ENCODE measurements around the gene FAM107A.

The FAM107A gene

GRCh38 chr3:58577269-58577821 is at the start of gene FAM107A:
FAM107A (minus strand) TSS chr3:58577391; CDS start chr3:58569860, 7,531 bp downstream.
- peak within 1 kb of the TSS; percentile 62 for H3K27ac ChIP-seq (ENCODE audit: low read length)
- peak within 1 kb of the TSS in 1 of 2 donors; percentile 58 for H3K9ac ChIP-seq (ENCODE audit: low read length in 2 of 2)
- H3K4me3 ChIP-seq (ENCODE audit: low read length in 2 of 2) = peak within 1 kb of the TSS in 1 of 2 donors; percentile 52

GRCh38 chr3:58625196-58625824 is 48.1 kb upstream of the FAM107A start:
- no peaks in the 10 kb centered on the region for H3K36me3 ChIP-seq (ENCODE audit: control insufficient read depth in 2 of 2, insufficient read depth in 2 of 2, low read length in 2 of 2)

More at GRCh38 chr3:58577269-58577821, at the start of gene FAM107A:
- Histone ChIP-seq H3K4me1 (ENCODE audit: control insufficient read depth, insufficient read depth, low read length) (peaks cover 21% of the 10 kb centered on the region), H3K36me3 (ENCODE audit: control insufficient read depth in 2 of 2, insufficient read depth in 2 of 2, low read length in 2 of 2) (no peaks in the 10 kb centered on the region), H3K27me3 (ENCODE audit: control insufficient read depth in 1 of 2, insufficient read depth in 2 of 2, low read length in 2 of 2) (no peaks in the 10 kb centered on the region), H3K9me3 (ENCODE audit: control insufficient read depth in 2 of 2, low read length in 2 of 2) (no peaks in the 10 kb centered on the region)

GRCh38 chr3:58624550-58624949 is 47.4 kb upstream of the FAM107A start:
- Histone ChIP-seq H3K27me3 (ENCODE audit: control insufficient read depth in 1 of 2, insufficient read depth in 2 of 2, low read length in 2 of 2) (no peaks in the 10 kb centered on the region), H3K4me3 (ENCODE audit: low read length in 2 of 2) (no peak overlapping the region), H3K4me1 (ENCODE audit: control insufficient read depth, insufficient read depth, low read length) (peaks cover 21% of the 10 kb centered on the region)

More at GRCh38 chr3:58625196-58625824, 48.1 kb upstream of the FAM107A start:
- Histone ChIP-seq H3K4me1 (ENCODE audit: control insufficient read depth, insufficient read depth, low read length) (peaks cover 28% of the 10 kb centered on the region), H3K9me3 (ENCODE audit: control insufficient read depth in 2 of 2, low read length in 2 of 2) (no peaks in the 10 kb centered on the region), H3K27ac (ENCODE audit: low read length) (no peak overlapping the region), H3K27me3 (ENCODE audit: control insufficient read depth in 1 of 2, insufficient read depth in 2 of 2, low read length in 2 of 2) (no peaks in the 10 kb centered on the region), H3K4me3 (ENCODE audit: low read length in 2 of 2) (no peak overlapping the region), H3K9ac (ENCODE audit: low read length in 2 of 2) (no peak overlapping the region)

GRCh38 chr3:58623961-58624360 is 46.8 kb upstream of the FAM107A start:
- Histone ChIP-seq H3K4me3 (ENCODE audit: low read length in 2 of 2) (no peak overlapping the region), H3K27me3 (ENCODE audit: control insufficient read depth in 1 of 2, insufficient read depth in 2 of 2, low read length in 2 of 2) (no peaks in the 10 kb centered on the region), H3K9me3 (ENCODE audit: control insufficient read depth in 2 of 2, low read length in 2 of 2) (no peaks in the 10 kb centered on the region), H3K4me1 (ENCODE audit: control insufficient read depth, insufficient read depth, low read length) (peaks cover 15% of the 10 kb centered on the region), H3K9ac (ENCODE audit: low read length in 2 of 2) (no peak overlapping the region), H3K27ac (ENCODE audit: low read length) (no peak overlapping the region), H3K36me3 (ENCODE audit: control insufficient read depth in 2 of 2, insufficient read depth in 2 of 2, low read length in 2 of 2) (no peaks in the 10 kb centered on the region)

More at GRCh38 chr3:58624550-58624949, 47.4 kb upstream of the FAM107A start:
- Histone ChIP-seq H3K36me3 (ENCODE audit: control insufficient read depth in 2 of 2, insufficient read depth in 2 of 2, low read length in 2 of 2) (no peaks in the 10 kb centered on the region), H3K9ac (ENCODE audit: low read length in 2 of 2) (no peak overlapping the region), H3K9me3 (ENCODE audit: control insufficient read depth in 2 of 2, low read length in 2 of 2) (no peaks in the 10 kb centered on the region), H3K27ac (ENCODE audit: low read length) (no peak overlapping the region)

- Histone ChIP-seq H3K4me1 (ENCODE audit: control insufficient read depth, insufficient read depth, low read length) (peaks cover 15% of the 10 kb centered on the region), H3K9me3 (ENCODE audit: control insufficient read depth in 2 of 2, low read length in 2 of 2) (no peaks in the 10 kb centered on the region), H3K27me3 (ENCODE audit: control insufficient read depth in 1 of 2, insufficient read depth in 2 of 2, low read length in 2 of 2) (no peaks in the 10 kb centered on the region), H3K9ac (ENCODE audit: low read length in 2 of 2) (no peak overlapping the region), H3K27ac (ENCODE audit: low read length) (no peak overlapping the region), H3K4me3 (ENCODE audit: low read length in 2 of 2) (no peak overlapping the region), H3K36me3 (ENCODE audit: control insufficient read depth in 2 of 2, insufficient read depth in 2 of 2, low read length in 2 of 2) (no peaks in the 10 kb centered on the region)
Observed at GRCh38 chr3:58623478-58623877, 46.3 kb upstream of the FAM107A start.

- H3K27ac ChIP-seq (ENCODE audit: low read length) = no peak overlapping the region
- H3K9me3 ChIP-seq (ENCODE audit: control insufficient read depth in 2 of 2, low read length in 2 of 2) = no peaks in the 10 kb centered on the region
- H3K27me3 ChIP-seq (ENCODE audit: control insufficient read depth in 1 of 2, insufficient read depth in 2 of 2, low read length in 2 of 2) = no peaks in the 10 kb centered on the region
- H3K9ac ChIP-seq (ENCODE audit: low read length in 2 of 2) = no peak overlapping the region
- peaks cover 15% of the 10 kb centered on the region for H3K4me1 ChIP-seq (ENCODE audit: control insufficient read depth, insufficient read depth, low read length)
- H3K4me3 ChIP-seq (ENCODE audit: low read length in 2 of 2) = no peak overlapping the region
- H3K36me3 ChIP-seq (ENCODE audit: control insufficient read depth in 2 of 2, insufficient read depth in 2 of 2, low read length in 2 of 2) = no peaks in the 10 kb centered on the region
Observed at GRCh38 chr3:58622892-58623291, 45.7 kb upstream of the FAM107A start.

GRCh38 chr3:58622436-58622835 is 45.2 kb upstream of the FAM107A start:
- Histone ChIP-seq H3K9ac (ENCODE audit: low read length in 2 of 2) (no peak overlapping the region), H3K36me3 (ENCODE audit: control insufficient read depth in 2 of 2, insufficient read depth in 2 of 2, low read length in 2 of 2) (no peaks in the 10 kb centered on the region), H3K4me1 (ENCODE audit: control insufficient read depth, insufficient read depth, low read length) (peaks cover 13% of the 10 kb centered on the region), H3K9me3 (ENCODE audit: control insufficient read depth in 2 of 2, low read length in 2 of 2) (no peaks in the 10 kb centered on the region), H3K27me3 (ENCODE audit: control insufficient read depth in 1 of 2, insufficient read depth in 2 of 2, low read length in 2 of 2) (no peaks in the 10 kb centered on the region), H3K27ac (ENCODE audit: low read length) (no peak overlapping the region), H3K4me3 (ENCODE audit: low read length in 2 of 2) (no peak overlapping the region)

- H3K4me3 ChIP-seq (ENCODE audit: low read length in 2 of 2) = no peak overlapping the region
- H3K9ac ChIP-seq (ENCODE audit: low read length in 2 of 2) = no peak overlapping the region
- no peaks in the 10 kb centered on the region for H3K9me3 ChIP-seq (ENCODE audit: control insufficient read depth in 2 of 2, low read length in 2 of 2)
- no peaks in the 10 kb centered on the region for H3K27me3 ChIP-seq (ENCODE audit: control insufficient read depth in 1 of 2, insufficient read depth in 2 of 2, low read length in 2 of 2)
- H3K4me1 ChIP-seq (ENCODE audit: control insufficient read depth, insufficient read depth, low read length) = peaks cover 6% of the 10 kb centered on the region
- H3K27ac ChIP-seq (ENCODE audit: low read length) = no peak overlapping the region
- H3K36me3 ChIP-seq (ENCODE audit: control insufficient read depth in 2 of 2, insufficient read depth in 2 of 2, low read length in 2 of 2) = no peaks in the 10 kb centered on the region
Observed at GRCh38 chr3:58621086-58621830, 44.1 kb upstream of the FAM107A start.

- Histone ChIP-seq H3K27ac (ENCODE audit: low read length) (no peak overlapping the region), H3K9ac (ENCODE audit: low read length in 2 of 2) (no peak overlapping the region), H3K4me1 (ENCODE audit: control insufficient read depth, insufficient read depth, low read length) (peaks cover 6% of the 10 kb centered on the region), H3K9me3 (ENCODE audit: control insufficient read depth in 2 of 2, low read length in 2 of 2) (no peaks in the 10 kb centered on the region), H3K36me3 (ENCODE audit: control insufficient read depth in 2 of 2, insufficient read depth in 2 of 2, low read length in 2 of 2) (no peaks in the 10 kb centered on the region), H3K27me3 (ENCODE audit: control insufficient read depth in 1 of 2, insufficient read depth in 2 of 2, low read length in 2 of 2) (no peaks in the 10 kb centered on the region), H3K4me3 (ENCODE audit: low read length in 2 of 2) (no peak overlapping the region)
Observed at GRCh38 chr3:58620421-58620820, 43.2 kb upstream of the FAM107A start.

- Histone ChIP-seq H3K4me1 (ENCODE audit: control insufficient read depth, insufficient read depth, low read length) (peaks cover 6% of the 10 kb centered on the region), H3K27me3 (ENCODE audit: control insufficient read depth in 1 of 2, insufficient read depth in 2 of 2, low read length in 2 of 2) (no peaks in the 10 kb centered on the region), H3K4me3 (ENCODE audit: low read length in 2 of 2) (no peak overlapping the region), H3K9me3 (ENCODE audit: control insufficient read depth in 2 of 2, low read length in 2 of 2) (no peaks in the 10 kb centered on the region), H3K36me3 (ENCODE audit: control insufficient read depth in 2 of 2, insufficient read depth in 2 of 2, low read length in 2 of 2) (no peaks in the 10 kb centered on the region), H3K27ac (ENCODE audit: low read length) (no peak overlapping the region), H3K9ac (ENCODE audit: low read length in 2 of 2) (no peak overlapping the region)
Observed at GRCh38 chr3:58617338-58617761, 40.2 kb upstream of the FAM107A start.

All from stomach smooth muscle (tissue), 2 donors.